ENCODE results near the gene PHKB. TPM values are rescaled to one million over a fixed set of nuclear protein-coding genes. Genes with fewer than 3 reads are reported as not detected.
"Not testable (repeated sequence)": the region's sequence is repeated elsewhere in the genome, so short reads cannot be mapped to it uniquely, and the experiment has no call there.

PHKB gene
- total RNA-seq, 1 donor from 2014 or later = 14.6 TPM

GRCh38 chr16:47465919-47466630 lies 4.9 kb downstream of the PHKB start:
- H3K27me3 ChIP-seq = no peaks in the 10 kb centered on the region
- H3K4me1 ChIP-seq = peaks cover 3 to 10% of the 10 kb centered on the region in 2 donors
- intact Hi-C loops (cut with DNase I) = loop anchor here (10.0 kb wide), 1 partner anchor 421 kb away; no protein-coding TSS in a partner anchor
- no peak for TF ChIP-seq CTCF (IDR thresholded peaks at IDR 0.05)
- H3K27ac ChIP-seq = no peak overlapping the region
- no peak overlapping the region for H3K4me3 ChIP-seq
- no peaks in the 10 kb centered on the region for H3K9me3 ChIP-seq
- no peak for DNase-seq (ENCODE audit: low spot score in 2 of 2)
- H3K36me3 ChIP-seq = no peaks in the 10 kb centered on the region

GRCh38 chr16:47467501-47467900 lies 6.4 kb downstream of the PHKB start:
- Histone ChIP-seq H3K27me3 (no peaks in the 10 kb centered on the region), H3K9me3 (no peaks in the 10 kb centered on the region), H3K4me1 (peaks cover 0 to 6% of the 10 kb centered on the region in 2 donors), H3K36me3 (no peaks in the 10 kb centered on the region), H3K4me3 (no peak overlapping the region), H3K27ac (no peak overlapping the region)
- TF ChIP-seq CTCF (IDR thresholded peaks at IDR 0.05) = no peak
- intact Hi-C loops (cut with DNase I) = loop anchor here (10.0 kb wide), 1 partner anchor 423 kb away; no protein-coding TSS in a partner anchor
- DNase-seq (ENCODE audit: low spot score in 2 of 2) = no peak

DNA sequence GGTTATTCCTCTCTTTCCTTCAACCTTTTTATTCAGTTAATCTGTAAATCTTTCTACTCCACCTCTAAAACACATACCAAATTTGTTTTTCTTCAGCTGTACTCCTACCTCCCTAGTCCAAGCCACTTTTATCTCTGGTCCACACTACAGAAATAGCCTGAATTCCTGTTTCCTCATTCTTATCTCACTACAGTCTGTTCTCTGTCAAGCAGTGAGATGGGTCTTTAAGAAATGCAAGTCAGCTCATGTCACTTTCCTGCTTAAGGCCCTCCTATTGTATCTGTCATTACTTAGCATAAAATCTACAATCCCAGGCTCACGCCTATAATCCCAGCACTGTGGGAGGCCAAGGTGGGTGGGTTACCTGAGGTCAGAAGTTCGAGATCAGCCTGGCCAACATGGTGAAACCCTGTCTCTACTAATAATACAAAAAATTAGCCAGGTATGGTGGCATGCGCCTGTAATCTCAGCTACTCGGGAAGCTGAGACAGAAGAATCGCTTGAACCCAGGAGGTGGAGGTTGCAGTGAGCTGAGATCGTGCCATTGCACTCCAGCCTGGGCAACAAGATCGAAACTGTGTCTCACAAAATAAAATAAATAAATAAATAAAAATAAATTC lies 7.0 kb downstream of the PHKB start:
- not testable (repeated sequence) for H3K9me3 ChIP-seq; H3K4me1 ChIP-seq; H3K27me3 ChIP-seq; H3K36me3 ChIP-seq; H3K4me3 ChIP-seq; DNase-seq (ENCODE audit: low spot score in 2 of 2); H3K27ac ChIP-seq
- intact Hi-C loops (cut with DNase I) = loop anchor here (10.0 kb wide), 1 partner anchor 423 kb away; no protein-coding TSS in a partner anchor

GRCh38 chr16:47469227-47469626 lies 8.1 kb downstream of the PHKB start:
- Histone ChIP-seq H3K4me1 (peaks cover 0 to 4% of the 10 kb centered on the region in 2 donors), H3K27ac (no peak overlapping the region), H3K4me3 (no peak overlapping the region), H3K27me3 (no peaks in the 10 kb centered on the region), H3K36me3 (no peaks in the 10 kb centered on the region), H3K9me3 (no peaks in the 10 kb centered on the region)
- no peak for DNase-seq (ENCODE audit: low spot score in 2 of 2)
- no peak for TF ChIP-seq CTCF (IDR thresholded peaks at IDR 0.05)
- intact Hi-C loops (cut with DNase I) = loop anchor here (10.0 kb wide), 1 partner anchor 424 kb away; no protein-coding TSS in a partner anchor

GRCh38 chr16:47470211-47470610 lies 9.1 kb downstream of the PHKB start:
- H3K4me1 ChIP-seq = no peaks in the 10 kb centered on the region
- H3K27me3 ChIP-seq = no peaks in the 10 kb centered on the region
- DNase-seq (ENCODE audit: low spot score in 2 of 2) = no peak
- no peak overlapping the region for H3K27ac ChIP-seq
- intact Hi-C loops (cut with DNase I) = no loop called here
- no peaks in the 10 kb centered on the region for H3K9me3 ChIP-seq
- TF ChIP-seq CTCF (IDR thresholded peaks at IDR 0.05) = no peak
- H3K4me3 ChIP-seq = no peak overlapping the region
- H3K36me3 ChIP-seq = no peaks in the 10 kb centered on the region

DNA sequence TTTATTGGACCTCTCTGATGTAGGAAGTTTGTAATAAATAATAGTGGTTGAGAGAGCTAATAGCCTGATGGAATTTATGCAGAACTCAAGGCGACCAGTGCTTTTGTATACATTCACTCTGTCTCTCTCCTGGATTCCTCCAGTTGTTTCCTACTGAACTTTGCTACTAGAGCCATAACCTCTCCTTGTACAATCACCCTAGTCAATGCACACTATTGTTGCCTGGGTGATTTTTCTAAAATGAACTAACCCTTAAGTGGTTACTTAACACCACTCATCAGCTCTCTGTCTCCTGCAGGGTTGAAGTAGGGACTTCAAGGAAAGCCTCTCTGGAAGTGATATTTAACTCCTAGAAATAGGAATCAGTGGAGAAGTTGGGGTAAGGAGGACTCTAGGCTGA lies 9.7 kb downstream of the PHKB start:
- intact Hi-C loops (cut with DNase I) = no loop called here
- no peak for TF ChIP-seq CTCF (IDR thresholded peaks at IDR 0.05)
- no peak for DNase-seq (ENCODE audit: low spot score in 2 of 2)
- H3K36me3 ChIP-seq = no peaks in the 10 kb centered on the region
- H3K4me3 ChIP-seq = no peak overlapping the region
- H3K9me3 ChIP-seq = no peaks in the 10 kb centered on the region
- no peaks in the 10 kb centered on the region for H3K4me1 ChIP-seq
- H3K27me3 ChIP-seq = no peaks in the 10 kb centered on the region
- H3K27ac ChIP-seq = no peak overlapping the region

GRCh38 chr16:47473004-47473403 lies 11.9 kb downstream of the PHKB start:
- intact Hi-C loops (cut with DNase I); H3K9me3 ChIP-seq; H3K27me3 ChIP-seq; H3K4me1 ChIP-seq; DNase-seq (ENCODE audit: low spot score in 2 of 2); H3K4me3 ChIP-seq; H3K27ac ChIP-seq; H3K36me3 ChIP-seq: not testable (repeated sequence)

All from ascending aorta (tissue), 2 donors.